Measurements from ENCODE around the gene SLC10A1.
"Not testable (repeated sequence)": the region's sequence is repeated elsewhere in the genome, so short reads cannot be mapped to it uniquely, and the experiment has no call there.

SLC10A1 gene

DNA sequence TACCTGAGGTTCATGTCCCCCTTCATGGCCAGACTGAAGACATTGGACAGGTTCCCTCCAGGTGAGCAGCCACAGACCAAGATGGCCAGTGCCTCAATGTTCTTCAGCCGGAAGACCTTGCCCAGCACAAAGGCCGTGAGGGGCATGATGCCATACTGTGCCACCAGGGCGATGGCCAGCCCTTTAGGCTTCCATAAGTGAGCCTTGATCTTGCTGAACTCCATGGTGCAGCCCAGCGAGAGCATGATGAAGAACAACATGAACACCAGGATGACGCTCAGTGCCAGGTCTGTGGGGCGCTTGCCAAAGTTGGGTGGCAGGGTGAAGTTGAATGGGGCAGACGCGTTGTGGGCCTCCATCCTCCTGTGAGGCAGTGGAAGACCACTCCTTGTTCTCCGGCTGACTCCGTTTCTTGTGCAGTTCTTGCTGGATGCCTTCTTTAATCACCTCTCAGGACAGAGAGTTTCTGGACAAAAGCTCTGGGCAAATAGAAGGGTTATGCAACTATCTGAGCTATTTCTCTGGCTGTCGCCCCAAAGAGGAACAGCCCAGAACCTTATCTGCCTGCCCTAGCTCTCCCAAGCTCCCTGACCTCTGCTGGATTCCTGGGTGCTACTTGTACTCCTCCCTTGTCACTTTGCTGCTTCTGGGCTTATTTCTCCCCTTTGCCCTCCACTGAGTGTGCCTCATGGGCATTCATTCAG, at the start of gene SLC10A1:
TSS of gene SLC10A1 (minus strand) at position 445 of the 704 bp plus-strand sequence. CDS start at position 359, 86 bp downstream.
- no peak for DNase-seq (ENCODE audit: low spot score)

DNA sequence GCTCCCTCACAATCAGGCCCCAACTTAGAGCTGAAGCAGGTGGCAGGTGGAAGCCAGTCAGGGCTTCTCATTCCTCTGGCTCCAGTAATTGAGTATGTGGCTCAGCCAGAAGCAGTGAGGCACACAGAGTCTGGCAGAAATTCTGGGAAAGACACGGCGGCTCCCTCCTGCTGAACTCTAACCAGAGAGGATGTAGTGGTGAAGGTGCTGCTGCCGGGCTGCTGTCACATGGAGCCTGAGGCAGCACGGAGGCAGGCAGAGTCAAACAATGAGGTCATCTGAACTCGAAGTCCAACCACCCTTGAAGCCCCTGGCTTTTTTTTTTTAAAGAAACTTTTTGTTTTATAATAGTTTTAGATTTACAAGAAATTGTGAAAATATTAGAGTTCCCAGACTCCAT, 48.7 kb upstream of the SLC10A1 start:
- no peak for DNase-seq (ENCODE audit: low spot score)

DNA sequence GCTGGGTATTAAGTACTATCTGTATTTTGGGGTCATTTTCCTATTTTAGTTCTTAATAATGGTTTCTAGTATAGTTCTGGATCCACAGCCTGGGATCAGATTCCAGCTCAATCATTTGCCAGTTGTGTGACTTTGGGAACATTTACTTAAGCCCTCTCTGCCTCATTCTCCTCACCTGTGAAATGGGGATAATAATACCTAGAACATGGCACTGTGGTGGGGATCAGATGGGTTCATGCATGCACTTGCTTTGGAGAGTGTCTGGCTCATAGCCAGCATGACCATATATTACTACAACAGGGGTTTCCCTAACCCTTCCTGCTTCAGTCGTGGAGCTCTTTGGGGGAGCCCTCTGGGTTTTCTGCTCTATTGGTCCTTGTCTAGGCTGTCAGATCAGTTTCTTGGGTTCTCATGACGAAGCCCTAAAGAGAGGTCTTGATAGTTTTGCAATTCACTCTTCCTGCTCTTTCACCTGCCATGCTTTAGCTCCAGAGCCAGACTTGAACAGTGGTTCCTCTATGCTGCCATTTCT, 48.1 kb upstream of the SLC10A1 start:
- no peak for DNase-seq (ENCODE audit: low spot score)

- no peak for DNase-seq (ENCODE audit: low spot score)
Observed at GRCh38 chr14:69844171-69844570, 47.1 kb upstream of the SLC10A1 start.

DNA sequence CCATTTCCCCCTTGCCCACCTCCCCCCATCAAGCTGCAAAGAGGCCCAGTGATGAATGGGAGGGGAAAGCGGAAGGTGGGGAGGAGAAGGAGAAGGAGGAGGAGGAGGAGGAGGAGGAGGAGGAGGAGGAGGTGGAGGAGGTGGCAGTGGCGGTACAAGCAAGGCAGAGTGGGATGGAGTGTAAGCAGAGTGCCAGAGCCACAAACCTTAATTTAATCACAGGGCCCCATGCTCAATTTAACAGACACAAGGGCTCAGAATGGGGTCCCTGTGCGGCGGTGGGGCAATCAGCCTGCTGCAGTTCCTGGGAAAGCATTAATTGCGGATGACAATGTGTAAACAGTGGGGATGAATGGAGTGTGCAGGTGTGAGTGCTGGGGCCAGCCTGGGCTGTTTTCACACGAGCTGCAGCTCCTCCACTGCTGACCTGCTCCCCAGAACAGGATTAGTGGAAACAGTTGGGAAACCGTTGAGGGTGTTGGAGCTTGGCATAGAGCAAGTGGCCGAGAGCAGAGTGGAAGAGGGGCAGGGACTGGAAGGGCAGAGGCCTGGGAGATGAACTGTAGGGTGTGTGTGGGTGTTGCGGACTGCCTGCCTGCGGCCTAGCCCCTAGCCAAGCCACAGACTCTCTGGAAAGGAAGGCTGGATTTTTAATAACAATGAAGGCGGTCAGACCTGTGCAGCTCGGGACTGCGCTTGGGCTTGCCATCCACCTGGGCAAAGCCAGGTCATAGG, 45.8 kb upstream of the SLC10A1 start:
- DNase-seq (ENCODE audit: low spot score): no peak

GRCh38 chr14:69841656-69842055, 44.6 kb upstream of the SLC10A1 start:
- no peak for DNase-seq (ENCODE audit: low spot score)

- DNase-seq (ENCODE audit: low spot score): no peak
Observed at GRCh38 chr14:69839661-69840060, 42.6 kb upstream of the SLC10A1 start.

DNA sequence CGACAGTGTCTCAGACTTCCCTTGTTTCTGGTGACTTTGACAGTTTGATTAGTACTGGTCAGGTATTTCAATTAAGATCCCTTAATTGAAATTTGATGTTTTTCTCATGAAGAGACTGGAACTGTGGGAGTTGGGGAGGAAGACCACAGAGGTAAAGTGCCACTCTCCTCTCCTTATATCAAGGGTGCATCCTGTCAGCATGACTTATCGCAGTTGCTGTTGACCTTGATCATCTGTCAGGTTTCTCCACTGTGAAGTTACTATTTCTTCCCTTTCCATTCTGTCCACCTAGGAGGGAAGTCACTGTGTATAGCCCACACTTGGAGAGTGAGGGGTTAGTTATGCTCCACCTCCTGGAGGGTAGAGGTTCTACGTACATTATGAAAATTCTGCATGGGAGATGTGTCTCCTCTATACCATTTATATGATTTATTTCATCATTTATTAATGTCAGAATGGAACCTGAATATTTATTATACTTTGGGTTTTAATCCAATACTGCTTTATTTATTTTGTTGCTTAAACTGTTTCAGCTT, 41.9 kb upstream of the SLC10A1 start:
- no peak for DNase-seq (ENCODE audit: low spot score)

GRCh38 chr14:69828879-69829278, 31.8 kb upstream of the SLC10A1 start:
- no peak for DNase-seq (ENCODE audit: low spot score)

DNA sequence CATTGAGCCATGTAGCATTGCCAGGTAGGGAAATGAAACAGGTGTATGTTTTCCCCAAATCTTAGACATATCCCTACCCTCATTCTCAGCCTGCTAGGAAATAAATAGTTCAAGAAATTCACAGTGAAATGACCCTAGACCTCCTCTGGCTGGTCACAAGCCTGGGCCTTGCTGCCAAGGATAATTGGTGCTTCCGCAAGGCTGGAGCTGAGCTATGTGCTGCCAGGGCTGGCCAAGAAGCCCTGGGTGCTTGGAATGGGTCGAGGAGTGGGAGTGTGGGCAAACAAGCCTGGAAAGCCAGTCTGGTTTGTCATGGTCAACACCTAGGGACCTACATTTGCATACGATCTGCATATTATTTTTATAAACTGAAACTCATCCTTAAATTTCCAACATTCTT, 31.3 kb upstream of the SLC10A1 start:
- no peak for DNase-seq (ENCODE audit: low spot score)

GRCh38 chr14:69827560-69827959, 30.5 kb upstream of the SLC10A1 start:
- no peak for DNase-seq (ENCODE audit: low spot score)

DNA sequence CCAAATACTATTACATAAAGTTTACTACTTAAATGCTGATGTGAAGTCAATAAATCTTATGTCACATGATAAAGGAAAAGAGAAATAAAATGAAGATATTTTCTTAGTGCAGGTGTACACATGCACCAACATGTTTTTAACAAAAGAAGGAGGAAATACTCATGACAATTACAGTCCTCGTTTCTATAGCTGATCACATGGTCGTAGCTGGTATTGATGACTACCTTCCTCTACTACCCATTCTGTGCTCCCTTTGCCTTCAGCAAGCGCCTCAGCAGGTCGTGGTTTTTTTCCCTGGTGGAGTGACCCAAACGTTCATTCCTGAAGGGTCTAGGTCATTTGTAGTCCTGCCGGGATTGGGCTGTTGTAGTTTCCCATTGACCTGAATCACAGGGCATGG, 25.4 kb upstream of the SLC10A1 start:
- no peak for DNase-seq (ENCODE audit: low spot score)

DNA sequence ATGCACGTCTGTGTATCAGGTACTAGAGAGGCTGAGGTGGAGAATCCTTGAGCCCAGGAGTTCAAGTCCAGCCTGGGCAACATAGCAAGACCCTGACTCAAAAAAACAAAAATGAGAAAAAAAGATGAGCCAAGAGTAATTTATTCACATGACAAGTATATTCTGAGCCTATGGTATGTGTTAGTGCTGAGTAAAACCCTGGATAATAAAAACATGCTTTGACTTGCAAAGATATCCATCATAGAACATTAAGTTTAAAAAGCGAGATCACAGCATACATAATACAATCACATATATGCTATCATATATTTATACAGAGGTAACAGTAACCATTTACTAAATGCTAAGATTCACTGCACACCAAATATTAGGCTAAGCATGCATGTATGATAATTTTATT, 23.9 kb upstream of the SLC10A1 start:
- DNase-seq (ENCODE audit: low spot score): no peak

DNA sequence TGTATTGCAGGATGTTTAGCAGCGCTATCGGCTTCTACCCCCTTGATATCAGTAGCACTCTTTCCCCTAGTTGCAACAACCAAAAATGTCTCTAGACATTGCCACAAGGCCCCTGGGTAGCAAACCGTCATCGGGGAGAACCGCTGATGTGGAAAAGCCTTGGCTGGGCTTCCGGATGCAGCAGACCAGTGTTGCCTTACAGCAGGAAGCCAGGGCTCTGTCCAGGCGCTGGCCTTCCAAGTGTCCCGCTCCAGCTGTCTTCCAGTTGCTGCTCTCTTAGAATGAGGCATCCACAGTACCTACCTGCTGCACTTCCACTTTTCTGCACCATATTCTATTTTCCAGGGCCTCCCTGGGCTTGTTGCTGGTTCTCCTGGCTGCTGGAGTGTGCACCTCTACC, 22.6 kb upstream of the SLC10A1 start:
- DNase-seq (ENCODE audit: low spot score): no peak

- peak; percentile 63 for DNase-seq (ENCODE audit: low spot score)
Observed at GRCh38 chr14:69818758-69819191, 21.7 kb upstream of the SLC10A1 start.

DNA sequence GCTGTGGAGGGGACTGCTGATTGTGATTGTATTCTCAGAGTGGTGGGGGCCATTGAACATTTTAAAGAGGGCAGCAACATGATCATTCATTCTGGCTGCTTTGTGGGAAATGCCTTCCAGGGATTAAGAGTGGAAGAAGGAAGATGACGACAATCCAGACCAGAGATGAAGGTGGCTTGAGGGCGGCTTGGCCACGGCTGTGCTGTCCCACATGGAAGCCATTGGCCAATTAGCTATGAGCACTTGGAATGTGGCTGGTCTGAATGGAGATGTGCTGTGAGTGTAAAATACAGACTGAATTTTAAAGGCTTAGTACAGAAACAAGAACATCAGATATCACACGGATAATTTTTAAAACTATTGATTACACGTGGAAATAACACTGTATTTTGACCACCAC, 19.2 kb upstream of the SLC10A1 start:
- DNase-seq (ENCODE audit: low spot score): no peak

- no peak for DNase-seq (ENCODE audit: low spot score)
Observed at GRCh38 chr14:69815556-69815955, 18.5 kb upstream of the SLC10A1 start.

GRCh38 chr14:69814397-69814796, 17.4 kb upstream of the SLC10A1 start:
- DNase-seq (ENCODE audit: low spot score): no peak

- not testable (repeated sequence) for DNase-seq (ENCODE audit: low spot score)
Observed at GRCh38 chr14:69813346-69813745, 16.3 kb upstream of the SLC10A1 start.

DNA sequence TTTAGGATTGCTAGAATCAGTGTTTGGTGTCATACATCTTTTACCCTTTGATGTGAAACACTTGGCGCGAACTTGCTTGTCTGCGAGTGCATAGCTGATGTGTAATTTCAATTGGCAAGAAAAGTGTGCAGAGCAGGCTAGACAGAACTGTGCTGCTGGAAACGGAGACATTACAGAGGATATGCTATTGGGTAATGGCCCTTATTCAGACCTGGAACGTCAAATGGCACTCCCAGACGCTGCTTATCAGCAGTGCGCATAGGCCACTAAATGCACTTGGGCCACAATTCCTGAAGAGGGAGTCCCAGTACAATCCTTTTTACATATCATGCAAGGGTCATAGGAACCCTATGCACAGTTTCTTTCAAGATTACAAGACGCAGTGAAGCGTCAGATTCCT, 15.7 kb upstream of the SLC10A1 start:
- no peak for DNase-seq (ENCODE audit: low spot score)

DNA sequence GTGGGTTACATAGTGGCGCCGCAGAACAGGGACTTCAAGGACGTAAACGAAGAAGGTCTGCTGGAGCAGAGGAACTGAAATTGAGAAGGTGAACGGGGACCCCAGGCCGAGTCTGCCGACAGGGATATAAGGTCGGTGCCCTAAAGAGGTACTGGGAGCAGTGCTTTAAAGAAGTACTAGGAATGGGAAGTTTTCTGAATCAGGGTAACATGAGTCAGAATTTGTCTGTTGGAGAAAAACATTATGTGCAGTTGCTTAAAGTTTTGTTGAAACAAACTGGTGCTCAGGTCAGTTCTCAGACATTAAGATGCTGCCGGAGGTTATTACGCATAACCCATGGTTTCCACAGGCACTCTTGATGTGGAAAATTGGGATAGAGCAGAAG, 14.8 kb upstream of the SLC10A1 start:
- no peak for DNase-seq (ENCODE audit: low spot score)

- DNase-seq (ENCODE audit: low spot score): no peak
Observed at GRCh38 chr14:69811227-69811867, 14.3 kb upstream of the SLC10A1 start.

All from CD4-positive, alpha-beta T cell treated with Interleukin-6 at 100 ng/mL for 8 hours (primary cell).